ENCODE results near the gene TTLL1. TPM values are rescaled to one million over a fixed set of nuclear protein-coding genes. Genes with fewer than 3 reads are reported as not detected.

TTLL1 gene
- total and polyA plus RNA-seq, 9 of the 15 experiments (the other 6 are each of a cell fraction or from before 2014, with no cell fraction given) = 0.06 to 0.85 (median 0.17) TPM

DNA sequence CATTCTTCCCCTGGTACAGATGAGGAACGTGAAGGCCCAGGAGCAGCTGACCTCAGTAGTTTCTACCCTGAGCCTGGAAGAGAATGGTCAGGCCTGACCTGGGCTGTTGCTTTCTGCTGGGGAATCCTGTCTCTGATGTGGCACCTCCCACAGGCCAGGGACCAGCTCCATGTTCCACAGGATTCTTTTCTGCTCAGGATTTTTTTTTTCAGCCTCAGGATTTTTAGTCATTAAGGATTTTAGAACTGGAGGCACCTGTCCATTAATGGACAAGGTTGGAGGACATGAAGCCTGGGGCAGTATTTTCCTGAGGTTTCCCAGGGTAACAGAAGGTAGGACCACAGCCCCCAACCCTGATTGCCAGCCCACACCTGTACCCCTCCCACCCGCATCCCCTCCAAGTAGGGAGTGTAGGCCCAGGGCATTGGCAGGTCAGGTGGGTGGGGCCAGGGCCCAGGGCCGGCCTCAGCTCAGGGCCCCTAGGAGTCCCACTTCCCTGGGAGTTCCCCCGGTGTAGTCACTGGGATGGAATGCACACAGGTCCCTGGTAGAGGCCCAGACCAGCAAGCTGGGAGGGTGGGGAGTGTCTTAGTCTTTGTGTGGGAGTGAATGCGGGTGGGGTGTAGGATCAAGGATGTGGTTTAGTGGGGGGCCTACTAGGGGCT is 37.4 kb upstream of the TTLL1 start:
- Histone ChIP-seq H3K79me2 (ENCODE audit: control insufficient read depth, insufficient read depth, low read length) (no peaks in the 10 kb centered on the region), H3K9me1 (ENCODE audit: control insufficient read depth, insufficient read depth, low read length) (no peaks in the 10 kb centered on the region), H3K9me3 (replicated peaks; ENCODE audit: control insufficient read depth, insufficient read depth, low read depth, low read length) (no peaks in the 10 kb centered on the region), H3K36me3 (ENCODE audit: control insufficient read depth, insufficient read depth, low read length) (no peaks in the 10 kb centered on the region; the same call in 2 of the 3 replicates), H2AFZ (ENCODE audit: low read depth, low read length) (no peak overlapping the region), H3K9ac (ENCODE audit: insufficient read depth in 1 of 2, low read depth in 2 of 2, low read length in 2 of 2) (0 out of 4 replicates have a peak overlapping the region, but pooled peaks of 1 of the 2 experiments have one; percentile 40), H3K4me2 (ENCODE audit: insufficient read depth, low read length) (no peak overlapping the region), H3K4me3 (no peak overlapping the region), H3K4me1 (replicated peaks in 1 of 2; ENCODE audit: control insufficient read depth in 2 of 2, insufficient read depth in 2 of 2, low read length in 2 of 2) (peaks cover 8 to 41% of the 10 kb centered on the region in 2 experiments; a peak in 4 of 5 replicates), H3K27ac (ENCODE audit: extremely low read depth, low read depth, low read length) (no peak overlapping the region), H4K20me1 (replicated peaks; ENCODE audit: control insufficient read depth, insufficient read depth, low read length) (no peaks in the 10 kb centered on the region), H3K27me3 (ENCODE audit: control insufficient read depth in 2 of 2, insufficient read depth in 2 of 2, low read length in 2 of 2) (no peaks in the 10 kb centered on the region)
- no TSS peak for BruUV-seq (replicated peaks)
- WGBS (ENCODE audit: insufficient coverage, low coverage, missing lambda C conversion rate) = 50% methylated on average over 2 of the region's 5 CpGs
- in situ Hi-C loops (cut with MboI) = no loop called here
- intact Hi-C loops (cut with micrococcal nuclease) = no loop called here
- TF ChIP-seq ZNF431 (CRISPR knock-in tag; IDR thresholded peaks at IDR 0.05) (no peak), ZFP30 (CRISPR knock-in tag; IDR thresholded peaks at IDR 0.05; ENCODE audit: borderline replicate concordance) (no peak), RUNX1 (IDR thresholded peaks at IDR 0.05; ENCODE audit: low read depth) (no peak), RFX5 (IDR thresholded peaks at IDR 0.05; ENCODE audit: low read depth, low read length) (no peak), MEF2D (tag; conservative IDR thresholded peaks at IDR 0.05; ENCODE audit: low read depth) (no peak), KAT2B (IDR thresholded peaks at IDR 0.05; ENCODE audit: low read depth, low read length) (no peak), CREBBP (IDR thresholded peaks at IDR 0.05; ENCODE audit: low read depth, low read length) (no peak), CBX3 (IDR thresholded peaks at IDR 0.05; ENCODE audit: borderline replicate concordance in 1 of 2, low read length in 2 of 2) (no peak), JUND (IDR thresholded peaks at IDR 0.05; ENCODE audit: borderline replicate concordance, low read depth, low read length) (no peak), JUND (tag; IDR thresholded peaks at IDR 0.05; ENCODE audit: borderline replicate concordance, low read depth, low read length) (no peak), NR2F6 (CRISPR knock-in tag; IDR thresholded peaks at IDR 0.05) (no peak), SRF (CRISPR knock-in tag; IDR thresholded peaks at IDR 0.05) (no peak), POLR3A (IDR thresholded peaks at IDR 0.05; ENCODE audit: borderline replicate concordance, extremely low read depth, insufficient read depth, insufficient read length) (no peak), RBM34 (IDR thresholded peaks at IDR 0.05; ENCODE audit: borderline replicate concordance, insufficient read depth, low read length) (no peak), ZNF764 (CRISPR knock-in tag; IDR thresholded peaks at IDR 0.05; ENCODE audit: low read depth) (no peak), FOSL1 (tag; conservative IDR thresholded peaks at IDR 0.05) (no peak), ARID1B (IDR thresholded peaks at IDR 0.05) (no peak), PML (IDR thresholded peaks at IDR 0.05; ENCODE audit: low read length) (no peak), WHSC1 (IDR thresholded peaks at IDR 0.05; ENCODE audit: low read length) (no peak), GTF2E2 (tag; IDR thresholded peaks at IDR 0.05) (no peak)
- TF ChIP-seq, protein P1, sequence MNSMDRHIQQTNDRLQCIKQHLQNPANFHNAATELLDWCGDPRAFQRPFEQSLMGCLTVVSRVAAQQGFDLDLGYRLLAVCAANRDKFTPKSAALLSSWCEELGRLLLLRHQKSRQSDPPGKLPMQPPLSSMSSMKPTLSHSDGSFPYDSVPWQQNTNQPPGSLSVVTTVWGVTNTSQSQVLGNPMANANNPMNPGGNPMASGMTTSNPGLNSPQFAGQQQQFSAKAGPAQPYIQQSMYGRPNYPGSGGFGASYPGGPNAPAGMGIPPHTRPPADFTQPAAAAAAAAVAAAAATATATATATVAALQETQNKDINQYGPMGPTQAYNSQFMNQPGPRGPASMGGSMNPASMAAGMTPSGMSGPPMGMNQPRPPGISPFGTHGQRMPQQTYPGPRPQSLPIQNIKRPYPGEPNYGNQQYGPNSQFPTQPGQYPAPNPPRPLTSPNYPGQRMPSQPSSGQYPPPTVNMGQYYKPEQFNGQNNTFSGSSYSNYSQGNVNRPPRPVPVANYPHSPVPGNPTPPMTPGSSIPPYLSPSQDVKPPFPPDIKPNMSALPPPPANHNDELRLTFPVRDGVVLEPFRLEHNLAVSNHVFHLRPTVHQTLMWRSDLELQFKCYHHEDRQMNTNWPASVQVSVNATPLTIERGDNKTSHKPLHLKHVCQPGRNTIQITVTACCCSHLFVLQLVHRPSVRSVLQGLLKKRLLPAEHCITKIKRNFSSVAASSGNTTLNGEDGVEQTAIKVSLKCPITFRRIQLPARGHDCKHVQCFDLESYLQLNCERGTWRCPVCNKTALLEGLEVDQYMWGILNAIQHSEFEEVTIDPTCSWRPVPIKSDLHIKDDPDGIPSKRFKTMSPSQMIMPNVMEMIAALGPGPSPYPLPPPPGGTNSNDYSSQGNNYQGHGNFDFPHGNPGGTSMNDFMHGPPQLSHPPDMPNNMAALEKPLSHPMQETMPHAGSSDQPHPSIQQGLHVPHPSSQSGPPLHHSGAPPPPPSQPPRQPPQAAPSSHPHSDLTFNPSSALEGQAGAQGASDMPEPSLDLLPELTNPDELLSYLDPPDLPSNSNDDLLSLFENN (IDR thresholded peaks at IDR 0.05; ENCODE audit: low read depth in 2 of 2, low read length in 2 of 2) = no peak
- no peak for FAIRE-seq
- ChIA-PET POLR2A (interaction anchor here (1.1 kb wide), 1 partner anchor 11 kb away, joined by 3 read pairs; no protein-coding TSS in a partner anchor), CTCF (ENCODE audit: low intra/inter-chr PET ratio) (no interaction called here)
- DNase-seq (ENCODE audit: extremely low read depth in 1 of 4, low spot score in 3 of 4) = peak; percentile 21 to 64 (median 46)
- peak; percentile 45; the same call in 2 of the 3 replicates for ATAC-seq

Data from K562 (cell line).